ENCODE measurements around the gene RALGDS. TPM values are rescaled to one million over a fixed set of nuclear protein-coding genes. Genes with fewer than 3 reads are reported as not detected.

The RALGDS gene
- total and polyA plus RNA-seq, 2 of the 4 experiments (the other 2 are of a cell fraction) = 13.1 to 36.9 TPM

GRCh38 chr9:133054194-133054890 is 66.7 kb downstream of the RALGDS start:
- H2BK120ac ChIP-seq (ENCODE audit: low read depth, low read length) = no peak overlapping the region
- H4K8ac ChIP-seq (ENCODE audit: low read depth in 2 of 2, low read length in 2 of 2) = no peak overlapping the region
- no peaks in the 10 kb centered on the region for H3K9me1 ChIP-seq (ENCODE audit: insufficient read depth, low read length)
- H3K27ac ChIP-seq (ENCODE audit: insufficient read depth, low read length) = no peak overlapping the region
- DNase-seq (no peak), ATAC-seq (ENCODE audit: low read depth) (no peak)
- H3K36me3 ChIP-seq (ENCODE audit: control insufficient read depth, insufficient read depth, low read length) = peaks cover 65% of the 10 kb centered on the region
- peak overlapping the region; percentile 41 for H2AFZ ChIP-seq (replicated peaks; ENCODE audit: low read length, poor library complexity)
- no peak overlapping the region for H2BK5ac ChIP-seq (ENCODE audit: low read depth, low read length, poor library complexity, severe bottlenecking)
- no TSS peak for BruUV-seq (replicated peaks)
- H3K14ac ChIP-seq (replicated peaks; ENCODE audit: low read depth, low read length) = no peak overlapping the region
- H3K23ac ChIP-seq (ENCODE audit: low read depth, low read length) = no peak overlapping the region
- H4K91ac ChIP-seq (ENCODE audit: insufficient read depth, low read depth, low read length) = no peak overlapping the region
- intact Hi-C loops (cut with micrococcal nuclease) (no loop called here), dilution Hi-C loops (cut with HindIII; ENCODE audit: low sequenced_read_pairs, unreplicated experiment) (no loop called here), in situ Hi-C loops (cut with MboI; ENCODE audit: low sequenced_read_pairs) (no loop called here)
- no peak overlapping the region for H4K5ac ChIP-seq (ENCODE audit: low read depth, low read length)
- no peaks in the 10 kb centered on the region for H3K27me3 ChIP-seq (ENCODE audit: control insufficient read depth, insufficient read depth, low read length)
- no peak overlapping the region for H3K56ac ChIP-seq (ENCODE audit: extremely low read depth, insufficient read depth, low read length)
- H3K18ac ChIP-seq (ENCODE audit: low read depth, low read length) = no peak overlapping the region
- CTCF ChIA-PET = no interaction called here
- H2BK15ac ChIP-seq (ENCODE audit: low read depth, low read length) = no peak overlapping the region
- no peaks in the 10 kb centered on the region; the same call in 1 of the 2 replicates for H3K4me1 ChIP-seq (ENCODE audit: control insufficient read depth, insufficient read depth, low read length)
- peak overlapping the region; percentile 24 for H2AK9ac ChIP-seq (replicated peaks; ENCODE audit: low read depth, low read length, poor library complexity)
- H2AK5ac ChIP-seq (ENCODE audit: low read depth, low read length) = no peak overlapping the region
- H3K4ac ChIP-seq (ENCODE audit: low read depth, low read length) = no peak overlapping the region
- TF ChIP-seq FOS (IDR thresholded peaks at IDR 0.05; ENCODE audit: low read depth, low read length) = no peak
- TF ChIP-seq SMC3 (IDR thresholded peaks at IDR 0.05; ENCODE audit: low read depth, low read length) = no peak
- no peak for TF ChIP-seq CTCF (conservative IDR thresholded peaks at IDR 0.05; ENCODE audit: low read depth, low read length)
- no peak for TF ChIP-seq MXI1 (IDR thresholded peaks at IDR 0.05; ENCODE audit: borderline replicate concordance, low read depth, low read length)
- no peak for TF ChIP-seq POLR2A (IDR thresholded peaks at IDR 0.05; ENCODE audit: low read depth, low read length)
- TF ChIP-seq CEBPB (IDR thresholded peaks at IDR 0.05; ENCODE audit: low read depth, low read length) = no peak
- no peak for TF ChIP-seq RFX5 (IDR thresholded peaks at IDR 0.05; ENCODE audit: low read depth, low read length)
- TF ChIP-seq, protein P1, sequence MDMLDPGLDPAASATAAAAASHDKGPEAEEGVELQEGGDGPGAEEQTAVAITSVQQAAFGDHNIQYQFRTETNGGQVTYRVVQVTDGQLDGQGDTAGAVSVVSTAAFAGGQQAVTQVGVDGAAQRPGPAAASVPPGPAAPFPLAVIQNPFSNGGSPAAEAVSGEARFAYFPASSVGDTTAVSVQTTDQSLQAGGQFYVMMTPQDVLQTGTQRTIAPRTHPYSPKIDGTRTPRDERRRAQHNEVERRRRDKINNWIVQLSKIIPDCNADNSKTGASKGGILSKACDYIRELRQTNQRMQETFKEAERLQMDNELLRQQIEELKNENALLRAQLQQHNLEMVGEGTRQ (IDR thresholded peaks at IDR 0.05; ENCODE audit: low read depth, low read length) = no peak
- no peak for TF ChIP-seq CHD1 (IDR thresholded peaks at IDR 0.05; ENCODE audit: low read depth, low read length)
- TF ChIP-seq NFE2L2 (IDR thresholded peaks at IDR 0.05; ENCODE audit: low read depth, low read length) = no peak
- no peak for TF ChIP-seq BHLHE40 (IDR thresholded peaks at IDR 0.05; ENCODE audit: low read depth, low read length)
- TF ChIP-seq MAFK (IDR thresholded peaks at IDR 0.05; ENCODE audit: low read depth, low read length) = no peak
- TF ChIP-seq RCOR1 (IDR thresholded peaks at IDR 0.05; ENCODE audit: insufficient replicate concordance, low read length) = no peak
- no peak for TF ChIP-seq RAD21 (IDR thresholded peaks at IDR 0.05; ENCODE audit: low read length)
- TF ChIP-seq MAZ (IDR thresholded peaks at IDR 0.05; ENCODE audit: borderline replicate concordance, low read depth, low read length) = no peak
- no peak overlapping the region for H3K4me2 ChIP-seq (ENCODE audit: low read depth, low read length)
- H3K79me1 ChIP-seq (ENCODE audit: low read depth in 1 of 2, low read length in 2 of 2) = peaks cover 3 to 12% of the 10 kb centered on the region in 2 experiments; a peak in 3 of 4 replicates
- H3K9ac ChIP-seq (ENCODE audit: low read depth, low read length) = no peak overlapping the region
- 100% methylated on average over 2 of the region's 24 CpGs; no CpG with 5 or more reads in 1 of the 2 experiments for WGBS, 2 experiments (ENCODE audit: extremely low coverage in 2 of 2, insufficient read length in 1 of 2)
- H3K4me3 ChIP-seq (ENCODE audit: insufficient read depth, low read depth, low read length) = no peak overlapping the region
- peaks cover 3% of the 10 kb centered on the region for H4K20me1 ChIP-seq (ENCODE audit: insufficient read depth, low read length)
- H3K9me3 ChIP-seq (ENCODE audit: control insufficient read depth, insufficient read depth, low read length) = no peaks in the 10 kb centered on the region
- POLR2A ChIA-PET (ENCODE audit: unreplicated experiment) = no interaction called here
- no peak overlapping the region for H2BK20ac ChIP-seq (ENCODE audit: low read depth, low read length)

Measured in IMR-90 (cell line).